ENCODE results near the gene PLAC1. TPM values are rescaled to one million over a fixed set of nuclear protein-coding genes. Genes with fewer than 3 reads are reported as not detected.

PLAC1 gene
- total and polyA plus RNA-seq, 7 donors = 0.06 to 1.4 TPM; not detected in 5

DNA sequence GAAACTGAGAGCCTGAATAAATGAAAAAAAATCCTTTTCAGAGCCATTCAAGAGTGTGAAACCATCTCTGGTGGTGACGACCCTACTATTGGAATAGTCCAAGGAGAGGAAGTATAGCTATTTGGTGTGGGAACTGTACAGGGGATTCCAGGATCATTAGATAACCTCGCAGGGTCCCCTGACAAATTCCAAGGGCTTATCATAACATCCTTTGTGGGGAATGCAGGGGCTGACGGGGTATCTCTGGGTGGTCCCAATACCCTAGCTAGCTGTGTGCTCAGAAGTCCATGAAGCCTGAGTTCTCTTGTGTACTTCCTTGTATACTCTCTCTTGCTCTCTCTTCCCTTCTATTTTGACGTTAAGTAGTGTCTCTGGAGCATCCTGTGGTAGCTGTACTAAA, 13.8 kb upstream of the PLAC1 start:
- TF ChIP-seq, protein P1, sequence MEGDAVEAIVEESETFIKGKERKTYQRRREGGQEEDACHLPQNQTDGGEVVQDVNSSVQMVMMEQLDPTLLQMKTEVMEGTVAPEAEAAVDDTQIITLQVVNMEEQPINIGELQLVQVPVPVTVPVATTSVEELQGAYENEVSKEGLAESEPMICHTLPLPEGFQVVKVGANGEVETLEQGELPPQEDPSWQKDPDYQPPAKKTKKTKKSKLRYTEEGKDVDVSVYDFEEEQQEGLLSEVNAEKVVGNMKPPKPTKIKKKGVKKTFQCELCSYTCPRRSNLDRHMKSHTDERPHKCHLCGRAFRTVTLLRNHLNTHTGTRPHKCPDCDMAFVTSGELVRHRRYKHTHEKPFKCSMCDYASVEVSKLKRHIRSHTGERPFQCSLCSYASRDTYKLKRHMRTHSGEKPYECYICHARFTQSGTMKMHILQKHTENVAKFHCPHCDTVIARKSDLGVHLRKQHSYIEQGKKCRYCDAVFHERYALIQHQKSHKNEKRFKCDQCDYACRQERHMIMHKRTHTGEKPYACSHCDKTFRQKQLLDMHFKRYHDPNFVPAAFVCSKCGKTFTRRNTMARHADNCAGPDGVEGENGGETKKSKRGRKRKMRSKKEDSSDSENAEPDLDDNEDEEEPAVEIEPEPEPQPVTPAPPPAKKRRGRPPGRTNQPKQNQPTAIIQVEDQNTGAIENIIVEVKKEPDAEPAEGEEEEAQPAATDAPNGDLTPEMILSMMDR (IDR thresholded peaks at IDR 0.05) = no peak
- TF ChIP-seq POLR2A (IDR thresholded peaks at IDR 0.05) (no peak), EP300 (IDR thresholded peaks at IDR 0.05) (no peak), POLR2AphosphoS5 (IDR thresholded peaks at IDR 0.05) (no peak)
- WGBS, 2 donors = 82 to 89% methylated on average over 4 of the region's 4 CpGs
- DNase-seq = no peak

DNA sequence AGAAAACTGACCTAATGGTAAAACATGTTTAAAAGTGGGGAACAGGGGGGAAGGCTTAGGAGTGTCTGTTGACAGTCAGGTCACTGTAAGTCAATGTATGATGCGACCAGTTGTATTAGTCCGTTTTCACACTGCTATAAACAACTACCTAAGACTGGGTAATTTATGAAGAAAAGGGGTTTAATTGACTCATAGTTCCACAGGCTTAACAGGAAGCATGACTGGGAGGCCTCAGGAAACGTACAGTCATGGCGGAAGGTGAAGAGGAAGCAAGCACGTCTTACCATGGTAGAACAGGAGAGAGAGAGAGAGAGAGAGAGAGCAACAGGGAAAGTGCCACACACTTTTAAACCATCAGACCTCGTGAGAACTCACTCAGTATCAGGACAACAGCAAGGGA, 13.0 kb upstream of the PLAC1 start:
- no peaks in the 10 kb centered on the region for H3K27me3 ChIP-seq
- H3K9me3 ChIP-seq = no peaks in the 10 kb centered on the region
- H3K36me3 ChIP-seq = no peaks in the 10 kb centered on the region
- H3K4me1 ChIP-seq = peaks cover 0 to 11% (median 0%) of the 10 kb centered on the region in 4 donors
- no peak overlapping the region for H3K27ac ChIP-seq
- TF ChIP-seq, protein P1 (IDR thresholded peaks at IDR 0.05) = no peak
- no peak for TF ChIP-seq EP300 (IDR thresholded peaks at IDR 0.05)
- no peak for TF ChIP-seq POLR2A (IDR thresholded peaks at IDR 0.05)
- no peak for TF ChIP-seq POLR2AphosphoS5 (IDR thresholded peaks at IDR 0.05)
- 64 to 77% methylated on average over 6 of the region's 6 CpGs for WGBS, 2 donors
- intact Hi-C loops (cut with DNase I) = no loop called here
- no peak for DNase-seq
- H3K4me3 ChIP-seq = no peak overlapping the region

More for the DNA sequence above, 13.8 kb upstream of the PLAC1 start:
- Histone ChIP-seq H3K27ac (no peak overlapping the region), H3K4me1 (peaks cover 0 to 11% (median 0%) of the 10 kb centered on the region in 4 donors), H3K9me3 (no peaks in the 10 kb centered on the region), H3K36me3 (no peaks in the 10 kb centered on the region), H3K27me3 (no peaks in the 10 kb centered on the region), H3K4me3 (no peak overlapping the region)
- intact Hi-C loops (cut with DNase I) = no loop called here

DNA sequence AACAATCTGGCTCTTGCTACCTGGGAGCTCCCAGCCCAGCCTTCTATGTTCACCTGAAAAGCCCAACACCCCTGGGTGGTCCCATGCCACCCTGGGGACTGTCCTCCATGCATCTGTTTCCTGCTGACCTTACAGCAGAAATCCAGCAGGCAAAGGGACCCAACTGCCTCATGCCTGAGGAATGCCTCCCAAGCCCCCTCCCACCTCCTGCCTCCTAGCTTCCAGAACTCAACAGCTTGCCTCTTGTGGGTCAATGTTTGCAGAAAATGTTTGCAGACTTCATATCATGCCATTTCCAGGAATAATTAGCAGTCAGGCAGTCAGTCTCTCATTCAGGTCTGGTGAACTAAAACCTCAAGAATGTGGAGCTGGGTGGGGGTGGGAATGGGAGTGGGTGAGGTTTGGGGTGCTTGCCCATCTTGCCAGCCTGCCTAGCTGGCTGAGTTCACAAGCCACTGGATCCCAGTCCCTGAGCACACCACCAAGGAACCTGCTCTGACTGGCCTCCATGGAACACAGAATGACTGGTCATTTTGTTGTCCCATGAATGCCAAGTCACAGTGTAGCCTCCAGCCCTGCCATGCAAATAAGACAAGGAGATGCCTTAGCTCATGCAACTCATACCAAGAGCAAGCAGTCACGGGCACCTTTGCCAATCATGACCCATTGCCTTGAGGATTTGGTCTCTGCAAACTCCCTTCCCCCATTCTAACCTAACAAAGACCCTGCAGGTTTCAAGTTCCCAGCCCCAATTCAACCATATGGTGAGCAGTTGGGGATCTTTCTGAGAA, 12.1 kb upstream of the PLAC1 start:
- Histone ChIP-seq H3K9me3 (no peaks in the 10 kb centered on the region), H3K27ac (peak overlapping the region in 1 of 4 donors; percentile 43), H3K27me3 (no peaks in the 10 kb centered on the region), H3K36me3 (no peaks in the 10 kb centered on the region), H3K4me1 (peaks cover 0 to 11% (median 0%) of the 10 kb centered on the region in 4 donors), H3K4me3 (no peak overlapping the region)
- no peak for DNase-seq
- 43 to 63% methylated on average over 1 of the region's 1 CpG for WGBS, 2 donors
- intact Hi-C loops (cut with DNase I) = no loop called here
- TF ChIP-seq EP300 (IDR thresholded peaks at IDR 0.05) (no peak), POLR2A (IDR thresholded peaks at IDR 0.05) (no peak), POLR2AphosphoS5 (IDR thresholded peaks at IDR 0.05) (no peak)
- TF ChIP-seq, protein P1 (IDR thresholded peaks at IDR 0.05) = no peak

DNA sequence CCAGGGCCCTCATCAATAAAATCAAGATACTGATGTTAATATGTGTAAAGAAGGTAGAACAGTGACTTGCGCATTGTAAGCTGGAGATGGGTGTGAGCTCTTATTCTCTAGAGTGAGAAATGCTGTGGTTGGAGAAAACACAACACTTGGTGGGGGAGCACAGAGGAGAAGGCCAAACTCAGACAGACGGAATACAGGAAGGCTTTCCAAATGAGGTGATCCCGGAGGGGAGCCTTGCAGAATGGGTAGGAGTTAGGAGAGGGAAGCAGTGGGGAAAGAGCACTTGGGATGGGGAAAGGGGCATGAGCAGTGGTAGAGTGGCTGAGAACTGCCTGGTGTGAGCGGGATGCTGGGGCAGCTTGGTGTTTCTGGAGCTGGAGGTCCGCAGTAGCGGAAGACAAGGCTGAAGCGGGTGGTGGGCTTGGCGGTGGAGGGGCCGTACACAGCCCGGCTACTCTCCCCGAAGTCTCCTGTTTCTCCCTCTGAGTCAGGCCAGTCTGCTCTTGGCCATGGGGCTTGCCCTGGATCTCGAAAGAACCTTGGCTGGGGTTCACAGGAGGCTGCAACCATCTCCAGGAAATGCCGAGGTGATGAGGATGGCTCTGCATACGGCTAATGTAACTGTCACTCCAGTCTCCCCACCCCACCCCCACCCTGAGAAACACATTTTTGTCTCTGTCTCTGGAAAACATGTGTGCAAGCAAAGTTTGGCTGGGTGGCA, 11.3 kb upstream of the PLAC1 start:
- Histone ChIP-seq H3K36me3 (no peaks in the 10 kb centered on the region), H3K4me3 (no peak overlapping the region), H3K4me1 (peaks cover 0 to 11% (median 0%) of the 10 kb centered on the region in 4 donors), H3K9me3 (no peaks in the 10 kb centered on the region), H3K27ac (peak overlapping the region in 1 of 4 donors; percentile 45), H3K27me3 (no peaks in the 10 kb centered on the region)
- TF ChIP-seq EP300 (IDR thresholded peaks at IDR 0.05) = no peak
- no peak for TF ChIP-seq POLR2AphosphoS5 (IDR thresholded peaks at IDR 0.05)
- no peak for TF ChIP-seq POLR2A (IDR thresholded peaks at IDR 0.05)
- TF ChIP-seq, protein P1 (IDR thresholded peaks at IDR 0.05) = no peak
- peak; percentile 66 for DNase-seq
- intact Hi-C loops (cut with DNase I) = no loop called here
- WGBS, 2 donors = 78 to 83% methylated on average over 14 of the region's 14 CpGs
